Activated T-helper 1 cell treated with anti-CD3 and anti-CD28 coated beads, Interleukin-12 subunit alpha, Interleukin-12 subunit beta, Interleukin-2, Interleukin-4 antibody, amounts not matched to agents 30 ng/mL and 10 ng/mL and 1 ng/mL, durations not matched to agents 14 hours and 24 hours and 36 hours (primary cell): ENCODE measurements around the gene ROCK2. TPM values are rescaled to one million over a fixed set of nuclear protein-coding genes. Genes with fewer than 3 reads are reported as not detected.
"Not testable (repeated sequence)": the region's sequence is repeated elsewhere in the genome, so short reads cannot be mapped to it uniquely, and the experiment has no call there.

ENCODE experiments used
- DNase-seq: peaks from one replicate; pipeline ENCODE4 v3.0.0; 2021; ENCODE audit warnings: low spot score
- H3K27ac Mint-ChIP-seq: one replicate; pipeline ENCODE4 v1.8.0; 2021; ENCODE audit warnings: mild to moderate bottlenecking, mixed read lengths
- H3K27me3 Mint-ChIP-seq: one replicate; pipeline ENCODE4 v1.8.0; 2022; ENCODE audit warnings: mild to moderate bottlenecking, moderate library complexity, mixed read lengths; ENCODE audit not compliant: insufficient read depth
- H3K36me3 Mint-ChIP-seq: one replicate; pipeline ENCODE4 v1.8.0; 2021; ENCODE audit warnings: low read depth, mixed read lengths
- H3K4me1 Mint-ChIP-seq: one replicate; pipeline ENCODE4 v1.8.0; 2021; ENCODE audit warnings: low read depth, mixed read lengths
- H3K4me3 Mint-ChIP-seq: one replicate; pipeline ENCODE4 v1.8.0; 2021; ENCODE audit warnings: mild to moderate bottlenecking, moderate library complexity, mixed read lengths
- H3K9me3 Mint-ChIP-seq: one replicate; pipeline ENCODE4 v1.8.0; 2021; ENCODE audit warnings: mixed read lengths
- intact Hi-C: fragments of 100-400 bp; cut with micrococcal nuclease; formaldehyde crosslinking; loops from one replicate; pipeline ENCODE4 v1.15.1; 2024
- total RNA-seq: library from RNA; stranded (reverse); gene quantifications from 2 replicates; pipeline ENCODE4 v1.2.3, GENCODE V29; 2022

Gene ROCK2
- total RNA-seq, 1 donor from 2014 or later: 20.5 TPM

- DNase-seq: no peak
- no peak overlapping the region for H3K4me3 Mint-ChIP-seq
- H3K36me3 Mint-ChIP-seq: peaks cover 21% of the 10 kb centered on the region
- H3K27me3 Mint-ChIP-seq: no peaks in the 10 kb centered on the region
- H3K4me1 Mint-ChIP-seq: peaks cover 3% of the 10 kb centered on the region
- peaks cover 10% of the 10 kb centered on the region for H3K9me3 Mint-ChIP-seq
- intact Hi-C loops: no loop called here
- no peak overlapping the region for H3K27ac Mint-ChIP-seq
Observed at GRCh38 chr2:11286323-11286722, 58.1 kb downstream of the ROCK2 start.

GRCh38 chr2:11285499-11285898 is 58.9 kb downstream of the ROCK2 start:
- H3K4me3 Mint-ChIP-seq: no peak overlapping the region
- H3K27ac Mint-ChIP-seq: no peak overlapping the region
- peaks cover 23% of the 10 kb centered on the region for H3K36me3 Mint-ChIP-seq
- no peaks in the 10 kb centered on the region for H3K27me3 Mint-ChIP-seq
- no peak for DNase-seq
- H3K9me3 Mint-ChIP-seq: peaks cover 10% of the 10 kb centered on the region
- peaks cover 8% of the 10 kb centered on the region for H3K4me1 Mint-ChIP-seq
- intact Hi-C loops: no loop called here

- H3K36me3 Mint-ChIP-seq: peaks cover 34% of the 10 kb centered on the region
- peaks cover 12% of the 10 kb centered on the region for H3K4me1 Mint-ChIP-seq
- H3K4me3 Mint-ChIP-seq: no peak overlapping the region
- H3K27ac Mint-ChIP-seq: no peak overlapping the region
- intact Hi-C loops: no loop called here
- H3K9me3 Mint-ChIP-seq: peaks cover 13% of the 10 kb centered on the region
- no peak for DNase-seq
- H3K27me3 Mint-ChIP-seq: no peaks in the 10 kb centered on the region
Observed at GRCh38 chr2:11281186-11281585, 63.2 kb downstream of the ROCK2 start.

GRCh38 chr2:11280713-11281112 is 63.7 kb downstream of the ROCK2 start:
- Mint-ChIP-seq H3K36me3 (peaks cover 33% of the 10 kb centered on the region), H3K27me3 (no peaks in the 10 kb centered on the region), H3K27ac (no peak overlapping the region), H3K4me1 (peaks cover 17% of the 10 kb centered on the region), H3K4me3 (no peak overlapping the region), H3K9me3 (peaks cover 13% of the 10 kb centered on the region)
- DNase-seq: no peak
- intact Hi-C loops: no loop called here

- no peak for DNase-seq
- peaks cover 19% of the 10 kb centered on the region for H3K4me1 Mint-ChIP-seq
- intact Hi-C loops: no loop called here
- H3K27ac Mint-ChIP-seq: no peak overlapping the region
- H3K27me3 Mint-ChIP-seq: no peaks in the 10 kb centered on the region
- H3K9me3 Mint-ChIP-seq: peaks cover 9% of the 10 kb centered on the region
- no peak overlapping the region for H3K4me3 Mint-ChIP-seq
- H3K36me3 Mint-ChIP-seq: peaks cover 24% of the 10 kb centered on the region
Observed at GRCh38 chr2:11279398-11279797, 65.0 kb downstream of the ROCK2 start.

GRCh38 chr2:11278219-11278618 is 66.2 kb downstream of the ROCK2 start:
- Mint-ChIP-seq H3K36me3 (peaks cover 17% of the 10 kb centered on the region), H3K4me1 (peaks cover 19% of the 10 kb centered on the region), H3K27me3 (no peaks in the 10 kb centered on the region), H3K4me3 (no peak overlapping the region), H3K27ac (no peak overlapping the region), H3K9me3 (peaks cover 3% of the 10 kb centered on the region)
- no peak for DNase-seq
- intact Hi-C loops: no loop called here

GRCh38 chr2:11275910-11276309 is 68.5 kb downstream of the ROCK2 start:
- H3K4me3 Mint-ChIP-seq: no peak overlapping the region
- H3K27me3 Mint-ChIP-seq: no peaks in the 10 kb centered on the region
- H3K4me1 Mint-ChIP-seq: peaks cover 18% of the 10 kb centered on the region
- peaks cover 17% of the 10 kb centered on the region for H3K36me3 Mint-ChIP-seq
- peaks cover 3% of the 10 kb centered on the region for H3K9me3 Mint-ChIP-seq
- intact Hi-C loops: no loop called here
- no peak overlapping the region for H3K27ac Mint-ChIP-seq
- no peak for DNase-seq

- intact Hi-C loops: loop anchor here (2.0 to 5.0 kb wide), 2 partner anchors 68 to 71 kb away; partner anchors contain the start of gene ROCK2
- Mint-ChIP-seq H3K27ac (peak overlapping the region; percentile 75), H3K9me3 (peaks cover 7% of the 10 kb centered on the region), H3K4me3 (no peak overlapping the region), H3K4me1 (peaks cover 20% of the 10 kb centered on the region), H3K36me3 (peaks cover 16% of the 10 kb centered on the region), H3K27me3 (no peaks in the 10 kb centered on the region)
- DNase-seq: no peak
Observed at GRCh38 chr2:11270891-11271290, 73.5 kb downstream of the ROCK2 start.

GRCh38 chr2:11267931-11268330 is 76.5 kb downstream of the ROCK2 start:
- Mint-ChIP-seq H3K4me1 (peaks cover 16% of the 10 kb centered on the region), H3K9me3 (peaks cover 7% of the 10 kb centered on the region), H3K27me3 (no peaks in the 10 kb centered on the region), H3K4me3 (no peak overlapping the region), H3K36me3 (peaks cover 15% of the 10 kb centered on the region), H3K27ac (no peak overlapping the region)
- no peak for DNase-seq
- intact Hi-C loops: no loop called here

GRCh38 chr2:11264818-11265217 is 79.6 kb downstream of the ROCK2 start:
- intact Hi-C loops: no loop called here
- Mint-ChIP-seq H3K4me3 (no peak overlapping the region), H3K27me3 (no peaks in the 10 kb centered on the region), H3K9me3 (peaks cover 7% of the 10 kb centered on the region), H3K4me1 (no peaks in the 10 kb centered on the region), H3K27ac (no peak overlapping the region), H3K36me3 (peaks cover 5% of the 10 kb centered on the region)
- DNase-seq: no peak

- H3K36me3 Mint-ChIP-seq: peaks cover 5% of the 10 kb centered on the region
- no peaks in the 10 kb centered on the region for H3K27me3 Mint-ChIP-seq
- intact Hi-C loops: no loop called here
- H3K4me3 Mint-ChIP-seq: no peak overlapping the region
- H3K9me3 Mint-ChIP-seq: peaks cover 5% of the 10 kb centered on the region
- DNase-seq: no peak
- no peaks in the 10 kb centered on the region for H3K4me1 Mint-ChIP-seq
- H3K27ac Mint-ChIP-seq: no peak overlapping the region
Observed at GRCh38 chr2:11264007-11264406, 80.4 kb downstream of the ROCK2 start.

GRCh38 chr2:11263177-11263576 is 81.3 kb downstream of the ROCK2 start:
- H3K4me3 Mint-ChIP-seq: no peak overlapping the region
- H3K27ac Mint-ChIP-seq: no peak overlapping the region
- H3K36me3 Mint-ChIP-seq: peaks cover 1% of the 10 kb centered on the region
- DNase-seq: no peak
- H3K4me1 Mint-ChIP-seq: no peaks in the 10 kb centered on the region
- H3K27me3 Mint-ChIP-seq: no peaks in the 10 kb centered on the region
- no peaks in the 10 kb centered on the region for H3K9me3 Mint-ChIP-seq
- intact Hi-C loops: no loop called here

- H3K36me3 Mint-ChIP-seq, H3K27me3 Mint-ChIP-seq, intact Hi-C loops, H3K9me3 Mint-ChIP-seq, H3K27ac Mint-ChIP-seq, H3K4me3 Mint-ChIP-seq, H3K4me1 Mint-ChIP-seq, DNase-seq: not testable (repeated sequence)
Observed at GRCh38 chr2:11262438-11262837, 82.0 kb downstream of the ROCK2 start.

GRCh38 chr2:11261564-11261963 is 82.9 kb downstream of the ROCK2 start:
- DNase-seq, H3K4me3 Mint-ChIP-seq, H3K9me3 Mint-ChIP-seq: not testable (repeated sequence)

More at GRCh38 chr2:11261564-11261963, 82.9 kb downstream of the ROCK2 start:
- intact Hi-C loops, H3K4me1 Mint-ChIP-seq, H3K27ac Mint-ChIP-seq, H3K27me3 Mint-ChIP-seq, H3K36me3 Mint-ChIP-seq: not testable (repeated sequence)
